ENCODE results near the gene RSBN1L.
"Not testable (repeated sequence)": the region's sequence is repeated elsewhere in the genome, so short reads cannot be mapped to it uniquely, and the experiment has no call there.

DNA sequence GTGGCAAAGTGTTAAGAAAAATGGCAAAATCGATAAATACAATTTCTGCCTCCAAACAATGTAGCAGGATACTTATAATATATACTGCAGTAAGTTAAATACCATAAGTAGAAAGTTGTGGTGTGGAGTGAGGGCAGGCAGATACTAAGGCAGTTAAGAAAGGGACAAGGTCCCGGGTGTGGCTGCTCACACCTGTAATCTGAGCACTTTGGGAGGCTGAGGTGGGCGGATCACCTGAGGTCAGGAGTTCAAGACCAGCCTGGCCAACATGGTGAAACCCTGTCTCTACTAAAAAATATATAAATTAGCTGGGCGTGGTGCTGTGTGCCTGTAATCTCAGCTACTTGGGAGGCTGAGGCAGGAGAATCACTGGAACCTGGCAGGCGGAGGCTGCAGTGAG is 21.3 kb downstream of the RSBN1L start:
- TF ChIP-seq CTCF (conservative IDR thresholded peaks at IDR 0.05; ENCODE audit: low read length); EZH2phosphoT487 (IDR thresholded peaks at IDR 0.05; ENCODE audit: borderline replicate concordance): not testable (repeated sequence)
